Hepatocyte (in vitro differentiated cells): ENCODE results near the gene TUBA4B. TPM values are rescaled to one million over a fixed set of nuclear protein-coding genes. Genes with fewer than 3 reads are reported as not detected.
"Not testable (repeated sequence)": the region's sequence is repeated elsewhere in the genome, so short reads cannot be mapped to it uniquely, and the experiment has no call there.

Experiments used
- DNase-seq: peaks from one replicate; pipeline ENCODE4 v3.0.0-alpha.2; 2016; ENCODE audit warnings: low spot score
- H2AFZ ChIP-seq: fragments of 200-600 bp; sonication (generic); 2 replicates; pipeline ENCODE4 v1.6.0; 2016; ENCODE audit warnings: antibody characterized with exemption, mild to moderate bottlenecking
- H3K27ac ChIP-seq: fragments of 200-600 bp; sonication (generic); 2 replicates; pipeline ENCODE4 v1.5.1; 2016; ENCODE audit warnings: mild to moderate bottlenecking
- H3K27me3 ChIP-seq: fragments of 200-600 bp; sonication (generic); 2 replicates; pipeline ENCODE4 v1.6.1; 2016
- H3K36me3 ChIP-seq: fragments of 200-600 bp; sonication (generic); replicated peaks from 2 replicates; pipeline ENCODE4 v1.5.1; 2016; ENCODE audit warnings: low read depth; ENCODE audit not compliant: insufficient read depth
- H3K4me1 ChIP-seq: fragments of 200-600 bp; sonication (generic); 2 replicates; pipeline ENCODE4 v1.5.1; 2016; ENCODE audit warnings: mild to moderate bottlenecking, moderate library complexity; ENCODE audit not compliant: insufficient read depth
- H3K4me2 ChIP-seq: fragments of 200-600 bp; sonication (generic); 2 replicates; pipeline ENCODE4 v1.6.0; 2016
- H3K4me3 ChIP-seq: fragments of 200-600 bp; sonication (generic); 2 replicates; pipeline ENCODE4 v1.5.1; 2016; ENCODE audit warnings: mild to moderate bottlenecking
- H3K79me2 ChIP-seq: fragments of 200-600 bp; sonication (generic); 2 replicates; pipeline ENCODE4 v1.6.0; 2017; ENCODE audit warnings: mild to moderate bottlenecking
- H3K9me2 ChIP-seq: fragments of 200-600 bp; sonication (generic); replicated peaks from 2 replicates; pipeline ENCODE4 v1.6.0; 2017; ENCODE audit warnings: mild to moderate bottlenecking; ENCODE audit not compliant: insufficient read depth
- H3K9me3 ChIP-seq: fragments of 200-600 bp; sonication (generic); 2 replicates; pipeline ENCODE4 v1.5.1; 2016; ENCODE audit warnings: low read depth, mild to moderate bottlenecking
- H4K20me1 ChIP-seq: fragments of 200-600 bp; sonication (generic); 2 replicates; pipeline ENCODE4 v1.6.0; 2016; ENCODE audit warnings: mild to moderate bottlenecking; ENCODE audit not compliant: insufficient read depth, poor library complexity, severe bottlenecking
- CTCF ChIP-seq: fragments of 200-600 bp; sonication (generic); IDR thresholded peaks from 2 replicates; pipeline ENCODE4 v1.5.1; 2016; ENCODE audit warnings: antibody characterized with exemption, mild to moderate bottlenecking; ENCODE audit not compliant: poor library complexity
- EZH2 ChIP-seq: fragments of 200-600 bp; sonication (generic); IDR thresholded peaks from 2 replicates; pipeline ENCODE4 v1.6.1; 2016; ENCODE audit warnings: antibody characterized with exemption, mild to moderate bottlenecking, borderline replicate concordance
- EZH2phosphoT487 ChIP-seq: fragments of 200-600 bp; sonication (generic); IDR thresholded peaks from one replicate; pipeline ENCODE4 v1.6.1; 2018; ENCODE audit warnings: antibody characterized with exemption, mild to moderate bottlenecking, low read depth, moderate library complexity; ENCODE audit not compliant: unreplicated experiment, severe bottlenecking
- WGBS: methylation state at CpG from one replicate; pipeline ENCODE4 v1.1.6; 2016; ENCODE audit warnings: low lambda C conversion rate; ENCODE audit errors: missing lambda C conversion rate; 5-methylcytosine and 5-hydroxymethylcytosine counted together
- polyA plus RNA-seq: library from polyadenylated mRNA; unstranded; fragments of >200 nt; fragmentation: Nextera tagmentation; extraction: Ambion mirVana; gene quantifications from 2 replicates; pipeline ENCODE4 v1.2.1, GENCODE V29; 2016
- total RNA-seq: library from RNA; depleted of rRNA; stranded (reverse); fragments of >200 nt; gene quantifications from 2 replicates; pipeline ENCODE4 v1.2.3, GENCODE V29; 2014

The TUBA4B gene
- total and polyA plus RNA-seq, 2 experiments from 2014 or later = 0.13 TPM; not detected in 1

GRCh38 chr2:219308142-219309101 is 55.4 kb downstream of the TUBA4B start:
- H3K36me3 ChIP-seq = no peaks in the 10 kb centered on the region
- no peaks in the 10 kb centered on the region for H3K9me2 ChIP-seq
- peaks cover 77% of the 10 kb centered on the region for H3K27me3 ChIP-seq
- TF ChIP-seq CTCF (no peak), EZH2 (peak; percentile 14)
- no peaks in the 10 kb centered on the region for H3K4me1 ChIP-seq
- H2AFZ ChIP-seq = no peak overlapping the region
- no peaks in the 10 kb centered on the region for H3K9me3 ChIP-seq
- H3K4me3 ChIP-seq = no peak overlapping the region
- WGBS = 4% methylated on average over 16 of the region's 45 CpGs
- peak; percentile 88 for DNase-seq
- peak overlapping the region; percentile 68 for H3K4me2 ChIP-seq
- H3K79me2 ChIP-seq = no peaks in the 10 kb centered on the region
- no peak overlapping the region for H3K27ac ChIP-seq
- no peaks in the 10 kb centered on the region for H4K20me1 ChIP-seq

GRCh38 chr2:219309278-219309677 is 56.2 kb downstream of the TUBA4B start, which contains the start of gene PTPRN:
PTPRN (minus strand) TSS chr2:219309401; CDS start chr2:219309332, 69 bp downstream.
- H3K9me3 ChIP-seq = no peaks in the 10 kb centered on the region
- no peaks in the 10 kb centered on the region for H3K9me2 ChIP-seq
- TF ChIP-seq CTCF (no peak), EZH2phosphoT487 (no peak), EZH2 (peak; percentile 15)
- H3K4me1 ChIP-seq = no peaks in the 10 kb centered on the region
- no peak within 1 kb of the TSS for H3K27ac ChIP-seq
- H3K36me3 ChIP-seq = no peaks in the 10 kb centered on the region
- no peak within 1 kb of the TSS for H2AFZ ChIP-seq
- DNase-seq = peak; percentile 27
- H3K79me2 ChIP-seq = no peaks in the 10 kb centered on the region
- H3K4me3 ChIP-seq = no peak within 1 kb of the TSS
- H3K4me2 ChIP-seq = peak within 1 kb of the TSS; percentile 68
- WGBS = 3% methylated on average over 36 of the region's 37 CpGs
- no peaks in the 10 kb centered on the region for H4K20me1 ChIP-seq
- H3K27me3 ChIP-seq = peaks cover 69% of the 10 kb centered on the region

DNA sequence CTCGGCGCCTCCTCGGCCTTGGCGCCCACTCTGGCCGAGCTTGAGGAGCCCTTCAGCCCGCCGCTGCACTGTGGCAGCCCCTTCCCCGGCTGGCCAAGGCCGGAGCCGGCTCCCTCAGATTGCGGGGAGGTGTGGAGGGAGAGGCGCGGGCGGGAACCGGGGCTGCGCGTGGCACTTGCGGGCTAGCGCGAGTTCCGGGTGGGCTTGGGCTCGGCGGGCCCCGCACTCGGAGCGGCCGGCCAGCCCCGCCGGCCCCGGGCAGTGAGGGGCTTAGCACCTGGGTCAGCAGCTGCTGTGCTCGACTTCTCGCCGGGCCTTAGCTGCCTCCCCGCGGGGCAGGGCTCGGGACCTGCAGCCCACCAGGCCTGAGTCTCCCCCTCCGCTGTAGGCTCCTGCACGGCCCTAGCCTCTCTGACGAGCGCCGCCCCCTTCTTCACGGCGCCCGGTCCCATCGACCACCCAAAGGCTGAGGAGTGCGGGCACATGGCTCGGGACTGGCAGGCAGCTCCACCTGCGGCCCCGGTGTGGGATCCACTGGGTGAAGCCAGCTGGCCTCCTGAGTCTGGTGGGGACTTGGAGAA is 59.7 kb downstream of the TUBA4B start:
- not testable (repeated sequence) for H3K4me1 ChIP-seq, H3K9me3 ChIP-seq, H3K79me2 ChIP-seq, H3K4me2 ChIP-seq, H3K4me3 ChIP-seq, H2AFZ ChIP-seq, H3K27ac ChIP-seq, H3K9me2 ChIP-seq, H3K36me3 ChIP-seq, DNase-seq, H4K20me1 ChIP-seq
- H3K27me3 ChIP-seq = peaks cover 36% of the 10 kb centered on the region
- 94% methylated on average over 32 of the region's 49 CpGs for WGBS
